Natural killer cell (primary cell): Measurements from ENCODE around the gene CACNA1D. TPM values are rescaled to one million over a fixed set of nuclear protein-coding genes. Genes with fewer than 3 reads are reported as not detected.

Experiments
- ATAC-seq, 3 donors: fragments of 150-1000 bp in 2 of 3; fragments of 200-7000 bp in 1 of 3; cut with Tn5 transposase; 1 replicate in 1 of 3; 2 replicates in 2 of 3; pipeline ENCODE4 v1.10.0; 2021; ENCODE audit warnings: mild to moderate bottlenecking in 2 of 3, moderate library complexity in 2 of 3
- DNase-seq, 2 donors: peaks; one replicate each; pipeline versions ENCODE4 v3.0.0 to v3.0.0-alpha.2; 2013 to 2021; ENCODE audit warnings: mixed read lengths in 1 of 2
- H3K27ac ChIP-seq: one replicate; pipeline ENCODE4 v1.5.1; 2013; ENCODE audit warnings: mild to moderate bottlenecking, low read length
- H3K27me3 ChIP-seq: one replicate; pipeline ENCODE4 v1.6.1; 2013; ENCODE audit warnings: low read length; ENCODE audit not compliant: control insufficient read depth, insufficient read depth
- H3K36me3 ChIP-seq: one replicate; pipeline ENCODE4 v1.6.1; 2013; ENCODE audit warnings: low read length; ENCODE audit not compliant: control insufficient read depth, insufficient read depth
- H3K4me1 ChIP-seq: one replicate; pipeline ENCODE4 v1.6.1; 2013; ENCODE audit warnings: low read length; ENCODE audit not compliant: control insufficient read depth, insufficient read depth
- H3K4me3 ChIP-seq: one replicate; pipeline ENCODE4 v1.5.1; 2013; ENCODE audit warnings: low read length
- H3K9me3 ChIP-seq: one replicate; pipeline ENCODE4 v1.6.1; 2013; ENCODE audit warnings: low read length; ENCODE audit not compliant: control insufficient read depth, insufficient read depth
- H3K27ac Mint-ChIP-seq, 2 donors: one replicate each; pipeline ENCODE4 v1.8.0; 2022; ENCODE audit warnings: mild to moderate bottlenecking in 2 of 2, mixed read lengths in 2 of 2, moderate library complexity in 1 of 2
- H3K27me3 Mint-ChIP-seq, 2 donors: one replicate each; pipeline ENCODE4 v1.8.0; 2022; ENCODE audit warnings: low read depth in 2 of 2, mixed read lengths in 2 of 2
- H3K36me3 Mint-ChIP-seq: one replicate; pipeline ENCODE4 v1.8.0; 2022; ENCODE audit warnings: mixed read lengths
- H3K4me1 Mint-ChIP-seq, 2 donors: one replicate each; pipeline ENCODE4 v1.8.0; 2022; ENCODE audit warnings: mixed read lengths in 2 of 2
- H3K4me3 Mint-ChIP-seq: one replicate; pipeline ENCODE4 v1.8.0; 2022; ENCODE audit warnings: mild to moderate bottlenecking, moderate library complexity, mixed read lengths
- H3K9me3 Mint-ChIP-seq, 2 donors: one replicate each; pipeline ENCODE4 v1.8.0; 2022; ENCODE audit warnings: mixed read lengths in 2 of 2
- CTCF ChIP-seq: fragments of 200-600 bp; IDR thresholded peaks from one replicate; pipeline ENCODE4 v1.8.0; 2022; ENCODE audit warnings: antibody characterized with exemption
- WGBS: methylation state at CpG from one replicate; pipeline ENCODE4 v1.1.7; 2013; ENCODE audit warnings: missing lambda C conversion rate; ENCODE audit not compliant: insufficient coverage; 5-methylcytosine and 5-hydroxymethylcytosine counted together
- intact Hi-C: fragments of 100-400 bp; cut with micrococcal nuclease; formaldehyde crosslinking; loops from one replicate; pipeline ENCODE4 v1.14.2; 2022
- total RNA-seq, 4 donors: library from RNA; stranded (reverse); fragments of 120-200 nt in 1 of 4; gene quantifications; one replicate each; pipeline versions ENCODE4 v1.2.3 to v1.2.4, GENCODE V29; 2013 to 2022

The CACNA1D gene
- total RNA-seq, 3 donors from 2014 or later (not counting 1 experiment from before 2014, with no cell fraction given), result 0.54 to 10.1 TPM; not detected in 1

GRCh38 chr3:53773611-53774368 is 279.4 kb downstream of the CACNA1D start:
- no peak overlapping the region for H3K4me3 Mint-ChIP-seq
- ATAC-seq (no peak), DNase-seq (no peak)
- no peak overlapping the region for H3K27ac Mint-ChIP-seq
- no peaks in the 10 kb centered on the region for H3K9me3 Mint-ChIP-seq
- H3K36me3 Mint-ChIP-seq, result no peaks in the 10 kb centered on the region
- H3K36me3 ChIP-seq, result no peaks in the 10 kb centered on the region
- H3K27ac ChIP-seq, result no peak overlapping the region
- TF ChIP-seq CTCF, result no peak
- intact Hi-C loops, result no loop called here
- 70% methylated on average over 10 of the region's 10 CpGs for WGBS
- no peaks in the 10 kb centered on the region for H3K4me1 Mint-ChIP-seq
- no peaks in the 10 kb centered on the region for H3K4me1 ChIP-seq
- H3K27me3 Mint-ChIP-seq, result peaks cover 0 to 10% of the 10 kb centered on the region in 2 donors
- no peaks in the 10 kb centered on the region for H3K9me3 ChIP-seq
- no peaks in the 10 kb centered on the region for H3K27me3 ChIP-seq
- no peak overlapping the region for H3K4me3 ChIP-seq

DNA sequence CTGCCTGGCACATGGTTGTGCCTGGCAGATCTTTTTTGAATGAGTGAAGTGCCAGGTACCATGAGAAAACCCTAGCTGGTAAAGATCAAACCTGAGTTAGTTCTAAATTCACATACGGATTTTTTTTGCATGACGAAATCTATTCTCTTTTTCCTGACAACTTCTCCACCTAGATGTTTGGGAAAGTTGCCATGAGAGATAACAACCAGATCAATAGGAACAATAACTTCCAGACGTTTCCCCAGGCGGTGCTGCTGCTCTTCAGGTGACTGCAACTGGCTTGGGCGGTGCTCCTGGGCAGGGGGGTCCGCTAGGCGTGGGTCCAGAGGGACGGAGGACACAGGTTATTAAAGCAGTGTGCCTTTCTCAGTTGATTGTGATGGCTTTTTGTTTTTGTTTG is 280.0 kb downstream of the CACNA1D start:
- H3K4me3 Mint-ChIP-seq, result no peak overlapping the region

GRCh38 chr3:53775018-53775417 is 280.6 kb downstream of the CACNA1D start:
- Histone ChIP-seq H3K4me3 (no peak overlapping the region), H3K27ac (no peak overlapping the region), H3K4me1 (no peaks in the 10 kb centered on the region), H3K9me3 (no peaks in the 10 kb centered on the region), H3K36me3 (no peaks in the 10 kb centered on the region), H3K27me3 (no peaks in the 10 kb centered on the region)
- no peak for ATAC-seq
- Mint-ChIP-seq H3K4me1 (no peaks in the 10 kb centered on the region), H3K27me3 (peaks cover 0 to 9% of the 10 kb centered on the region in 2 donors), H3K9me3 (no peaks in the 10 kb centered on the region), H3K36me3 (no peaks in the 10 kb centered on the region), H3K4me3 (no peak overlapping the region), H3K27ac (no peak overlapping the region)
- 77% methylated on average over 5 of the region's 5 CpGs for WGBS
- DNase-seq, result no peak
- no peak for TF ChIP-seq CTCF
- intact Hi-C loops, result no loop called here

More for the DNA sequence above, 280.0 kb downstream of the CACNA1D start:
- 89% methylated on average over 8 of the region's 8 CpGs for WGBS
- DNase-seq (no peak), ATAC-seq (no peak)
- Mint-ChIP-seq H3K4me1 (no peaks in the 10 kb centered on the region), H3K9me3 (no peaks in the 10 kb centered on the region), H3K36me3 (no peaks in the 10 kb centered on the region), H3K27me3 (peaks cover 0 to 10% of the 10 kb centered on the region in 2 donors), H3K27ac (no peak overlapping the region)
- no peak overlapping the region for H3K4me3 ChIP-seq
- H3K9me3 ChIP-seq, result no peaks in the 10 kb centered on the region
- no peaks in the 10 kb centered on the region for H3K36me3 ChIP-seq
- H3K27ac ChIP-seq, result no peak overlapping the region
- TF ChIP-seq CTCF, result no peak
- no peaks in the 10 kb centered on the region for H3K27me3 ChIP-seq
- intact Hi-C loops, result no loop called here
- H3K4me1 ChIP-seq, result no peaks in the 10 kb centered on the region

GRCh38 chr3:53775834-53776251 is 281.4 kb downstream of the CACNA1D start:
- Mint-ChIP-seq H3K9me3 (no peaks in the 10 kb centered on the region), H3K4me1 (no peaks in the 10 kb centered on the region), H3K27ac (no peak overlapping the region), H3K4me3 (no peak overlapping the region), H3K27me3 (peaks cover 0 to 3% of the 10 kb centered on the region in 2 donors), H3K36me3 (no peaks in the 10 kb centered on the region)
- ATAC-seq (no peak), DNase-seq (no peak)
- 94% methylated on average over 5 of the region's 5 CpGs for WGBS
- intact Hi-C loops, result no loop called here
- Histone ChIP-seq H3K27me3 (no peaks in the 10 kb centered on the region), H3K9me3 (no peaks in the 10 kb centered on the region), H3K4me1 (no peaks in the 10 kb centered on the region), H3K4me3 (no peak overlapping the region), H3K27ac (no peak overlapping the region), H3K36me3 (no peaks in the 10 kb centered on the region)
- no peak for TF ChIP-seq CTCF
